GM18520 (cell line): ENCODE measurements around the gene UPK3A.
"Not testable (repeated sequence)": the region's sequence is repeated elsewhere in the genome, so short reads cannot be mapped to it uniquely, and the experiment has no call there.

Experiments
- ATAC-seq: cut with Tn5 transposase; IDR thresholded peaks from one replicate; pipeline ENCODE4 v1.9.1; 2021; ENCODE audit not compliant: unreplicated experiment

UPK3A gene

GRCh38 chr22:45324311-45324711, 39.6 kb downstream of the UPK3A start:
- ATAC-seq: no peak

GRCh38 chr22:45328261-45328660, 43.5 kb downstream of the UPK3A start:
- ATAC-seq: not testable (repeated sequence)

DNA sequence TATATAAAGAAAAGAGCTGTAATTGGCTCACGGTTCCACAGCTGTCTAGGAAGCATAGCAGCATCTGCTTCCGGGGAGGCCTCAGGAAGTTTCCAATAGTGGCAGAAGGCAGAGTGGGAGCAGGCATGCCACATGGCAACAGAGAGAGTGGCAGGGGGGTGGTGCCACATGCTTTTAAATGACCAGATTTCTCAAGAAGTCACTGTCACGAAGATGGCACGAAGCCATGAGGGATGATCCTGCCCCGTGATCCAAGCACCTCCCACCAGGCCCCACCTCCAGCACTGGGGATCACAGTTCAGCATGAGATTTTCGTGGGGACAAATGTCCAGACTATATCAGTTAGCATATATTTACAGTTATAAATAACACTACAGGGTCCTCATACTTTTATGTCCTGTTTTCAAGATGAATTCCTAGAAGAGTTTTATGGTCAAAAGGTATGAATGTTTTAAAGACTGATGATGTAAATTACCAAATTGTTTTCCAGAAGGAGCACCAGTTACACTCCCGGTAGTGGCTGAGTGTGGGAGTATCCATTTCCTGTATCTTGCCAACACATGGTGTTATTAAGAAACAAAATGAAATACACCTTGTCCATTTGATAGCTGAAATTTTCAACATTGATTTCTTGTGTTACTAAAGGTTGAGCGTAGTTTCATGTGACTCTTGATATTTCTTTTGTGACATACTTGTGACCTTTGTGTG, 44.2 kb downstream of the UPK3A start:
- no peak for ATAC-seq

GRCh38 chr22:45329530-45329936, 44.8 kb downstream of the UPK3A start:
- no peak for ATAC-seq

DNA sequence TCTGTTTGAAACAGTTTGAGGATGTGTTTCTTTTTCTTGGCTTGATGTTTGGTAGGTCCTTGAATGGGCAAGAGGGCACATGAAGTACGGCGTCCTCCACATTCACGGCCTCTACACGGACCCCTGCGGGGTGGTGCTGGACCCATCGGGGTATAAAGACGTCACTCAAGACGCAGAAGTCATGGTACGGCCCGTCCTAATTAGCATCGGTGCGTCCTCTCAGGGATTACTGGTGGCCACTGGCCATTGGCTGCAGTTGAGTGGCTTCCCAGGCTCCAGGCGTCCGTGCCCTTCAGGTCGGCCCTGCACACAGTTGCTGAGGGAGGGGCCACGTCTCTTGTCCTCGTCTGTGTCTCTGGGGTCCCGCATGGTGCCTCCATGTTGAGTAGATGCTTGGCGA, 45.8 kb downstream of the UPK3A start:
- ATAC-seq: no peak

DNA sequence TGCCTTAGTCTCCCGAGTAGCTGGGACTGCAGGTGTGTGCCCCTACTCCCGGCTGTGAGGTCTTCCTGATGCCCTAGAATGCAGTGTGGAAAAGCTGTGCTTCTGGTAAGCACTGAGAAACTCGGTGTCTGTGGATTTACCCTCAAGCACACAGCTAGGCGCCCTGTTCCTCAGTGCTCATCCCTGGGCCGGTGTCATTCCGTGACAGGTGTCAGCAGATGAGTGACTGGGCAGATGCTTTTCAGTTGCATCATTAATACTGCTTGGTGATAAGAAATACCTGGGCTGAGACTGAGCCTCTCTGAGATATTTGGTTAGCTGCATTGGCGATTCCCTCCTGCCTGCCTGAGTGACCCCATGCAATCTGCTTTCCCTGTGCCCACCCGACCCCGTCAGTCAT, 46.7 kb downstream of the UPK3A start:
- no peak for ATAC-seq

DNA sequence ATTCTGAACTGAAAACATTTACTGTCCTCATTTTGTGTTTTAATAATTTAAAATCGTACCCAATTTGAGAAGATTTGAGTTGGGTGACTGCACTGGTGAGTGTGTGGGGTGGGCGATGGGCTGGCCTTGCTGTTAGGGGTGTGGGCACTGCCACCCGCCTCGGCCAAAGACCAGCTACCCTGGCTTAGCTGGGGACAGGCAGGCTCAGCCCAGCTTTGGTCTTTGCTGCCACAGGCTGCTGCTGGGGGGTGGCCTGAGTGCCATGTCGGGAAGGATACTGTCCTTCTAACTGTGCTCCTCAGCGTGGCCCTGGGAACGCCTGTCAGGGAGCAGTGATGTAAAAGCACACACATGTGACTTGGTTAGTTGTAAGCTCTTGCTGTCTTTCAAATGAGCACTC, 47.3 kb downstream of the UPK3A start:
- no peak for ATAC-seq

GRCh38 chr22:45334068-45334467, 49.3 kb downstream of the UPK3A start:
- ATAC-seq: no peak

- ATAC-seq: no peak
These were observed 49.8 kb downstream of the UPK3A start for GRCh38 chr22:45334528-45334927.

GRCh38 chr22:45335021-45335818, 50.5 kb downstream of the UPK3A start:
- ATAC-seq: no peak

DNA sequence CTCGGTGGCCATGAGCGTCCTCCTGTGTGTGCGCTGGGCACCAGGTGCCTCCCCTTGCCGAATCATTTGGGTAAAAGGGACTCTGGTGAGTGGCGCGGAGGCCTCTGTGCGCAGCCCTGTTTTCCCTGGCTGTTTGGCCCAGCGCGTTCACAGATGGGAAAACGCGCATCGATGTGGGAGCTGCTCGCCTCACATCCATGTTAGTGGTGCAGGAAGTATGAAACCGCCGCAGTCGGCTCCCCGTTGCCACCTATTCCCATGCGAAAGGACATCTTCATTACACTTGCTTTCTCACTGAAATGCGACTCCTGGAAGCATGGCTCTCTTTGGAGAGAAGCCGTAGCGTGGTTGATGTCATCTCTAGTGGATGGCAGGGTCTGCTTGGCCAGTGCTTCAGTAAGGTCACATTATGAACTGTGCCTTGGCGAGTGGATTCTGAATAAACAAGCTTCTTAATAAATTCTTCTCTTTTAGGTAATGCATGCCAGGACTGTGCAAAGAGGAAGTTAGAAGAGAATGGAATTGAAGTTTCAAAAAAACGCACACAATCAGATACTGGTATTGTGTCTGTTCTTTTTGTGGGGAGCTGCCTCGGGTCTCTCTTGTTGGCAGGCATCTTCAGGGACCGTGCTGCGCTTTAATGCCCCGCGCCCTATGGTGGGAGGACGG, 51.2 kb downstream of the UPK3A start:
- ATAC-seq: no peak

- no peak for ATAC-seq
These were observed 52.3 kb downstream of the UPK3A start for GRCh38 chr22:45336971-45337431.

DNA sequence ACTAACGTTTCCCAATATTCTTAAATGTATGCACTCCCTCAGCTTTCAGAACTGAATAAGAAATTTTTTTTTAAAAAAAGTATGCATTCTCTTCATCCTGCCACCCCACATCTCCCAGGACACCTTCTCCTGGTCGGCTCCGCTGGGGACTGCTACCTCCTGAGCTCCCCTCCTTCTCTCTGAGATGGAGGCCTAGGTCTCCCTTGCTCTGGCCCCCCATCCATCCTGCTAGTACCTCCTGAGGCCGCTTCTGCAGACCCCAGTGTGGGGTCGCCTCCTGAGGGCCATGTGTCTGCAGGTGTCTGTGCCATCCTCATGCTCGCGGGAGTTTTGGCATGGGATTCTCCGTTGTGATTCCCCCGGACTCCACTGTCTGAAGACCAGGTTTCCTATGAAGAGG, 52.8 kb downstream of the UPK3A start:
- ATAC-seq: no peak

DNA sequence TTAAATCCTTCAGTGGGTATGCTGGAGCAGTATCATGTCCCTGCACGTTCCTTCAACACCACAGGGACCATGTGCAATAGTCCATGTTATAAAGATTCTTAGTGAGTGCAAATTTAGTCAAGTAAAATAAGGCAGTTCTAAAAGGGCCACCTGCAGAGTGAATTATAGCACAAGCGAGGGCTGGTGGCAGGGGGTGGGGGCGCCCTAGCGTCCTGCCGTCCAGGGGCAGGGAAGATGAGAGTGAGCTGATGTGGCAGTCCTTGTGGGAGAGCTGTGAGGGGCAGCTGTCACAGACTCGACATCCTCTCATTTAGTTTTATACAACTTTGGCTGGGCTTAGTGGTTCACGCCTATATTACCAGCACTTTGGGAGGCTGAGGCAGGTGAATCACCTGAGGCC, 54.0 kb downstream of the UPK3A start:
- no peak for ATAC-seq

- ATAC-seq: no peak
These were observed 55.6 kb downstream of the UPK3A start for GRCh38 chr22:45340323-45340722.

DNA sequence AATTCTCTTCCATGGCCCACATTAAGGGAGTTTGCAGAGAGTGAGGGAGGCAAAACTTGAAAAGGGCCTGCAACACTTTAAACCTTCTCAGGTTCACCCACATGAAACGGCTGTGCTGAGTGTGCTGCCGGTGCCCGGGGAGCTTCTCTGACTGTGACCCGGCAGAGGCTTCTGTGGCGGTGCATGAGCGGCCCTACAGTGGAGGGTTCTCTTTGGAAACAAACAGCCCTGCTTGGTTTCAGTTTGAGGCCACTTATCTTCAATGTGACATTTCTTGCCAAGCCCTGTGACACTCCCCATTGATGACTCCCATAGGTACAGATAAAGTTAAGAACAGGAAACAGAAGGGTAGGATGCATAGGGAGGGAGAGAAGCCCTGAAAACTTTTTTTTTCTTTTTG, 56.7 kb downstream of the UPK3A start:
- ATAC-seq: no peak

- ATAC-seq: no peak
These were observed 58.4 kb downstream of the UPK3A start for GRCh38 chr22:45343143-45343542.

DNA sequence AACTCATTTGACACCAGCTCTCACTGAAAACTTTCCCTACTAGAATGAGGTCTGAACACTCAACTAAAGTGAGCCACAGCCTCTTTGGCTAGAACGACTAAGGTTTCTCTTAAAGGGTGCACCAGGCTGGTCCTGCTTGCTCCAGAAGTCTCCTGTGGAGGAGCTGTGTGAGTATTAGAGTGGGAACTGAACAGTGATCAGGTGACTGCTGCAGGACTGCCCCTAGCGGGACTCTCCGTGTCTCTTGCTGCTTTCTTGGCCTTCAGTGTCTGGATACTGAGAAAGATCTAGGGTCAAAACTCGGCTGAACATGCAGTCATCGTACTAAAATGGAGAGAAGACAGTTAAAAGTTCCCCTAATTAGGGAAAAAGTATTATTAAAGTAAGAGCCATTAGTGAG, 59.6 kb downstream of the UPK3A start:
- no peak for ATAC-seq
